AG04449 (cell line): ENCODE data around the gene ZKSCAN4.

ENCODE experiments used
- CTCF ChIA-PET: fragments of 350-600 bp; formaldehyde crosslinking; extraction: SDS; loops from one replicate; lab custom pipeline; 2021; ENCODE audit warnings: antibody characterized with exemption; lab: Yijun Ruan, JAX
- POLR2A ChIA-PET: fragments of 400-600, 350-600 bp; formaldehyde crosslinking; extraction: SDS; loops from one replicate; lab custom pipeline; 2020; ENCODE audit warnings: antibody characterized with exemption, inconsistent platforms; lab: Yijun Ruan, JAX
- DNase-seq: peaks from one replicate; pipeline ENCODE4 v3.0.0-alpha.2; 2010; ENCODE audit warnings: low read depth, low spot score
- H3K4me3 ChIP-seq: 2 replicates; pipeline ENCODE4 v1.5.1; 2011; ENCODE audit warnings: low read depth, mild to moderate bottlenecking, control low read depth, low read length
- CTCF ChIP-seq: IDR thresholded peaks from one replicate; pipeline ENCODE4 v1.5.1; 2011; ENCODE audit warnings: mild to moderate bottlenecking, moderate library complexity, low read length, control low read depth, inconsistent platforms; ENCODE audit not compliant: insufficient read depth; ENCODE audit errors: missing control alignments

Gene ZKSCAN4

GRCh38 chr6:28205879-28206278 lies 46.2 kb downstream of the ZKSCAN4 start:
- no peak for DNase-seq
- TF ChIP-seq CTCF = no peak
- ChIA-PET CTCF (no interaction called here), POLR2A (no interaction called here)
- no peak overlapping the region for H3K4me3 ChIP-seq

GRCh38 chr6:28203201-28203600 lies 48.9 kb downstream of the ZKSCAN4 start:
- TF ChIP-seq CTCF = no peak
- ChIA-PET CTCF (no interaction called here), POLR2A (interaction anchor here (0.7 kb wide), 1 partner anchor 132 kb away, joined by 3 read pairs; no protein-coding TSS in a partner anchor)
- H3K4me3 ChIP-seq = no peak overlapping the region
- DNase-seq = no peak

GRCh38 chr6:28200020-28200419 lies 52.0 kb downstream of the ZKSCAN4 start:
- no peak overlapping the region for H3K4me3 ChIP-seq
- no peak for DNase-seq
- ChIA-PET CTCF (no interaction called here), POLR2A (no interaction called here)
- TF ChIP-seq CTCF = no peak
